ENCODE results near the gene PRDM16. TPM values are rescaled to one million over a fixed set of nuclear protein-coding genes. Genes with fewer than 3 reads are reported as not detected.

Gene PRDM16
- total RNA-seq, 1 experiment from 2014 or later, result 0.95 TPM

GRCh38 chr1:3061981-3062615, 6.9 kb upstream of the PRDM16 start:
- no peak for DNase-seq
- H3K27me3 ChIP-seq, result no peaks in the 10 kb centered on the region; the same call in 1 of the 2 replicates
- no peaks in the 10 kb centered on the region for H3K36me3 ChIP-seq
- no peaks in the 10 kb centered on the region for H3K9me3 ChIP-seq
- H3K4me3 ChIP-seq, result no peak overlapping the region

- no peak for DNase-seq
- Histone ChIP-seq H3K4me3 (no peak overlapping the region), H3K36me3 (no peaks in the 10 kb centered on the region), H3K27me3 (no peaks in the 10 kb centered on the region), H3K9me3 (no peaks in the 10 kb centered on the region)
These were observed 6.2 kb upstream of the PRDM16 start for GRCh38 chr1:3062616-3063378.

DNA sequence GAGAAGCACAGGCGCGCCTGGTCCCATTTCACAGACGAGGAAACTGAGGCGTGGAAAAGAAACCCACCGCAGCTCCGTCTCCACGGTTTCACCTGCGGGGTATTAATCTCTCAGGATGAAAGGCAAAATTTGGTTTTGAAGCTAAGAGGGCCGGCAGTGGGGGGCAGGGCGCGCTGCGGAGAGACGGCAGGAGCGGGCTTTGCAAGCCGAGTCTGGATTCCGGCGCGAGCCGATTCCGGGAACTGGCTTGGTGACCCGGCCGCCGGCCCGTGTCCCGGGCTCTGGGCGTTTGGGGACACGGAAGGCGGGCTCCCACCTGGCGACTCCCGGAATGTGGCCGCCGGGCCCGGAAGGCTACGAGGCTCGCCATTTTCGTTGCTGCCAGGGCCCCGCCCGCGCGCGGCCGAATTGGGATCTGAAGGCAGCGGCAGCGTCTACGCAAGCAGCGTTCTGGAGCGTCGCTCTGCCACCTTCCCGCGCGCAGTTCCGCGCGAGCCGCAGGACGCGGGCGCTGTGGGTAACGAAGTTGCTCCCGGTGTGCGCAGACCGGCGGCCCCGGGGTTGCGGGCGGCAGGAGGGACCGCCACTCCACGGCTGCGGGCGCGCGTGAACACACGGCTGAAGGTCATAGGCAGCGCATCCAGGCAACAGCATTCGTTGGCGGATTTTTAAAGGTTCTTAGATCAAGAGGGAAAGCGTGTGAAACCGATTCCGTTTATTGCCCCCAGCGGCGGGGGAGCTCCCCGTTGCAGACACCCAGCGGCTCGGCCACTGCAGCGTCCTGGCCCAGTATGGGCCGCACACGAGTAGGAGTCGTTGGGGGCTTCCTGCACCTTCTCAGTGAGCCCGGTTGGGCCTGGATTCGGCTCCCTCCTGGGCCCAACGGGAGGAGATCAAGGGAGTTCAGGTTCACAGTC, 5.4 kb upstream of the PRDM16 start:
- Histone ChIP-seq H3K36me3 (no peaks in the 10 kb centered on the region), H3K9me3 (no peaks in the 10 kb centered on the region), H3K4me3 (no peak overlapping the region), H3K27me3 (no peaks in the 10 kb centered on the region)
- DNase-seq, result no peak

GRCh38 chr1:3064296-3064850, 4.6 kb upstream of the PRDM16 start:
- Histone ChIP-seq H3K9me3 (no peaks in the 10 kb centered on the region), H3K4me3 (no peak overlapping the region), H3K36me3 (no peaks in the 10 kb centered on the region), H3K27me3 (no peaks in the 10 kb centered on the region)
- DNase-seq, result no peak

GRCh38 chr1:3064901-3065300, 4.1 kb upstream of the PRDM16 start:
- no peaks in the 10 kb centered on the region for H3K36me3 ChIP-seq
- DNase-seq, result no peak
- H3K27me3 ChIP-seq, result no peaks in the 10 kb centered on the region
- no peak overlapping the region for H3K4me3 ChIP-seq
- no peaks in the 10 kb centered on the region for H3K9me3 ChIP-seq

- no peak overlapping the region for H3K4me3 ChIP-seq
- no peaks in the 10 kb centered on the region for H3K27me3 ChIP-seq
- no peaks in the 10 kb centered on the region for H3K9me3 ChIP-seq
- no peak for DNase-seq
- H3K36me3 ChIP-seq, result no peaks in the 10 kb centered on the region
These were observed 3.6 kb upstream of the PRDM16 start for GRCh38 chr1:3065396-3065795.

- no peaks in the 10 kb centered on the region for H3K36me3 ChIP-seq
- DNase-seq, result no peak
- no peaks in the 10 kb centered on the region for H3K27me3 ChIP-seq
- H3K9me3 ChIP-seq, result no peaks in the 10 kb centered on the region
- H3K4me3 ChIP-seq, result no peak overlapping the region
These were observed 3.2 kb upstream of the PRDM16 start for GRCh38 chr1:3065797-3066196.

GRCh38 chr1:3066250-3066711, 2.7 kb upstream of the PRDM16 start:
- DNase-seq, result no peak
- Histone ChIP-seq H3K4me3 (no peak overlapping the region), H3K36me3 (no peaks in the 10 kb centered on the region), H3K27me3 (no peaks in the 10 kb centered on the region), H3K9me3 (no peaks in the 10 kb centered on the region)

DNA sequence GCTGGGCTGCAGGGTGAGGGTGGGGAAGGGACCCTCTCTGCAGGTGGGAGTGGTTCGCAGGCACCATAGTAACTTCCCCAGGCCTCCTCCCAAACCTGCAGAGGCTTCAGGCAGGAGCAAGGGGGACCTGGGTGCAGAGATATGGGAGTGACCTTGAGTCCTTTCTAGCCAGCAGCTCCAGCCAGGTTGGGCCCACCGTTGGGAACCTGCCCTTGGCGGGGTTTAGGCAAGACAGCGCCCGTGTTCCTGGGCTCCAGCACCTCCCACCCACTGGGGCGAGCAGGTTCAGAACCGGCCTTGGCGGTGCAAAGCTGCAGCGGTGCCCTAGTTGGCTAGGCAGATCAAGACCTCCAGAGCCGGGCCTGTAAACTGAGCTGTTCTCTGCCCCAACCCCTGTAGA, 2.2 kb upstream of the PRDM16 start:
- no peak for DNase-seq
- H3K9me3 ChIP-seq, result no peaks in the 10 kb centered on the region
- H3K4me3 ChIP-seq, result no peak overlapping the region
- no peaks in the 10 kb centered on the region for H3K27me3 ChIP-seq
- no peaks in the 10 kb centered on the region for H3K36me3 ChIP-seq

DNA sequence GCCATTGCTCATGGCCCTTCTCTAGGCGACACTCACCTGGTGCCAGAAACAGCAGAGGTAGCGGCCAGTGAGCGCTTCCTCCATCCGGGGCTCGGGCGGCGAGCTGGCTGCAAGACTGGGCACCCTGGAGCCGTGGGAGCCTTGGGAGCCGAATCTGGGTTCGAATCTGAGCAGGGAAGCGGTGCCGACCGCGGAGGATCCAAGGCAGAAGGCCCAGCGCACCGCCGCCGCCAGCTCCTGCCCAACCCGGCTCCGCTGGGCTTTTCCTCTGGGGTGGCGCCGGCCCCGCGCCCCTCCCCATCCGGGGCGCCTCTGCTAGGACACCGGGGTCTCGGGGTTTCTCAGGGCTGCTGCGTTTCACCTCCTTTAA, 1.7 kb upstream of the PRDM16 start:
- no peaks in the 10 kb centered on the region for H3K9me3 ChIP-seq
- no peak for DNase-seq
- no peaks in the 10 kb centered on the region for H3K27me3 ChIP-seq
- no peak overlapping the region for H3K4me3 ChIP-seq
- no peaks in the 10 kb centered on the region for H3K36me3 ChIP-seq

DNA sequence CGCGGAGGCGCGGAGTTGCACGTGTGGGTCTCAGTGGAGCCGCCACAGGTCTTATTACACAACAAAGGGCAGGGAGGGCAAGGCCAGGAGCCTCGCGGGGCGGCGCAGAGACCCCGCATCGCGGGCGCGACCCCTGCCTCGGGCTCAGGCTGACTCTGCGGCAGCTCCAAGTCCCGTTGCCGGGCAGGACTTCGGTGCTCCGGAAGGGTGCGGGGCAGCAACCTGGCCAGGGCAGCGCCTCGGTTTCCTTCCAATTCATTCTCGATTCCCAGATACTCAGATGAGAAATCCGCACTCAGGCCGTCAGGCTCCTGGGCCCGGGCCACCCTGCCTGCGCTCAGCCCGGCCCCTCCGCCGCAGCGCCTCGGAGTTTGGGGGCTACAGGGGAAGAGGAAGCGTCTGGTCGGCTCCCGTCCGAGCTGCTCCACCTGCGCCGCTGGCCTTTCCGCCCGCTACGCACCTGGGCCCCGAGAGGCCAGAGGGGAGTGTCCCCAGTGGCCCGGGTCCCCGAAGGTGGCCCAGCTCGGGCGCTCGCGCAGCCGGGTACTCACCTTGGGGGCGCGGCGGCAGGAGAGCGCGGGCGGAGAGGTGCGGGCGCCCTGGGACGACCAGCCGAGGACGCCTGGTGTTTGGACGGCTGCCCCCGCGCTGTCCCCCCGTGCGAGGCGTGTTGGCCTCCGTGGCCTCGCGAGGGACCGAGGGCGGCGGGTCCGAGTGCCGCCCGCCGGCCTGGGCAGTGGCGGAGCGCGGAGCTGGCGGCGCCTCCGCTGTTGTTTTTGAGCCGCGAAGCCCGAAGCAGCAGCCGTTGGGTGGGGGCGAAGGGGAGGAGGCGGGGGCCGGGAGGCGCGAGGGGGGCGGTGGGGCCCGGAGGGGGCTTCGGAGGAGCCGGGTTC, 1.1 kb upstream of the PRDM16 start:
- Histone ChIP-seq H3K27me3 (no peaks in the 10 kb centered on the region), H3K36me3 (no peaks in the 10 kb centered on the region), H3K9me3 (no peaks in the 10 kb centered on the region), H3K4me3 (no peak overlapping the region)
- no peak for DNase-seq

DNA sequence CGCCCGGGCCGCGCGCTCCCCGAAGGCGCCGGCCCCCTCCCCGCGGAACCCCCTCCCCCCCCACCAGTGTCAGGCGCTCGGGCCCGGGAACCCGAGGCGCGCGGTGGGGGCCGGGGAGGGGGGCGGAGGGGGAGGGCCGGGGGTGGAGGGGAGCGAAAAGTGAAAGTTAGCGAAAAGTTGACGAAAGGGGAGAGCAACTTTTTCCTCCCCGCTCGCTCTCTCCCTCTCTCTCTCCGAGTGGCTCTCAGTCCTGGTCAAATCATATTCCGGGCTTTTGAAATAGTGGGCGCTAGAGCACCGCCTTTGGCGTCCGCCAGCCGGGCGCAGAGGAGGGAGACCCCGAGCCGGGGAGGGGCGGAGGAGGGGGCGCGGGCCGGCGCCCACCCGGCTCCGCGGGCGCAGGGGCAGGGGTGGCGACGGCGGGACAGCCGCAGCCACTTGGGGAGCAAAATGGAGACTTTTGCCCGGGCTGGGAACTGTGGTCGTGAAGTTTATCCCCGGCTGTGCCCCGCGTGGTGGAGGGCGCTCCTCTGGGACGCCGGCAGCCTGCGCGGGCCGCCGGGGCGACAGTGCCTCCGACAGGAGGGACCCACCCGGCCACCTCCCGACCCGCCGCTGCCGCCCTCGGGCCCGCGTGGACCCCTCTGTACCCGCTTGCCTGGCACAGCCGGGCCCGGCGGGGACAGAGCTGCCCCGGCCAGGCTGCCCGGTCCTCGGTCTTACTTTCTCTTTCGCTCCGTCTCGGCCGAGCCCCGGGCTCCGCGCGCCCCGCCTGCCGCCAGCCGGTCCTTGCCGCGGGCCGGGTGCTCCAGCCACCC, 697 bp downstream of the PRDM16 start:
- Histone ChIP-seq H3K4me3 (peak overlapping the region; percentile 59), H3K36me3 (no peaks in the 10 kb centered on the region), H3K27me3 (no peaks in the 10 kb centered on the region), H3K9me3 (no peaks in the 10 kb centered on the region)
- peak; percentile 58 for DNase-seq

- DNase-seq, result no peak
- H3K27me3 ChIP-seq, result no peaks in the 10 kb centered on the region
These were observed 1.3 kb downstream of the PRDM16 start for GRCh38 chr1:3070309-3070643.

DNA sequence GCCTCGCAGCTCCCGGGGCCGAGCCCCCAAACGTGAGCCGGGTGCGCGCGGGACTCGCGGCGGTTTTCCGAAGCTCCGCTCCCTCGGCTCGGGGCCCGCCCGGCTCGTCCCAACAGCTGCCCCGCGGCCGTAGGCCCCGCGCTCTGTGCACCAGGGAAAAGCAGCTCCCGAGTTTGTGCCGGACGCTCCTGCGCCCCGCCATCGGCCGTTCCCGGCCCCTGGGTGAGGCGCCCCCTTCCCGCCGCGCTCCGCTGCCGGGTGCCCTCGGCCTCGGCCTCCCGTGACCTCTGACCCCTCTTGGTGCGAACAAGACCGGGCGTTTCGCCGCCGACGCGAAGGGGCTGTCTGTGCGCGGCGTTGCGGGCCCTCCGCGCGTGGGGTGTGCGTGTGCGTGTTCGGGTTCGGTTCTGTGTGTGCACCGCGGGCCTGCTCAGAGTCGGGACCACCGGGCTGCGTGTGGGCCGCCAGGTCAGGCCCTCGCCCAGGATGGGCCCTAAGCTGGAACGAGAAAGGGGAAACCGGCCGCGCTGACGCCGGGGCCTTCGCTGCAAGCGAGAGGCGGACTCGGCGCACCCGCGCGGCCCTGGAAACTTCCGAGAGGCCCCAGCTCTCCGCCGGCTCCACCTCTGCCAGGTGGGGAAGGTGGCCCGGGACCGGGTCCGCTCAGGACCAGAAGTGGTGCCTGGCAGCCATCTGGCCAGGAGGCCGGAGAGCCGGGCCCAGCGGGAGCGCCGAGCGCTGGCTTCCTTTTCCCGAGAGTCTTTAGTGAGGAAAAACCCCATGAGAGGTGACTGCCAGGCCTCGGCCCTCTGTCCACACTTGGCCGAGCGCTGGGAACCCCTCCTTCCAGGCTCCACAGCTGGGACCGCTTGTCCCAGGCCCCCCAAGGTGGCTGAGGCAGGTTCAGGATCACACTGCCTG, 1.9 kb downstream of the PRDM16 start:
- Histone ChIP-seq H3K4me3 (no peak overlapping the region), H3K36me3 (no peaks in the 10 kb centered on the region), H3K27me3 (no peaks in the 10 kb centered on the region), H3K9me3 (no peaks in the 10 kb centered on the region)
- DNase-seq, result no peak

More at GRCh38 chr1:3070309-3070643, 1.3 kb downstream of the PRDM16 start:
- peak overlapping the region; percentile 59; the same call in 1 of the 2 replicates for H3K4me3 ChIP-seq
- H3K36me3 ChIP-seq, result no peaks in the 10 kb centered on the region
- no peaks in the 10 kb centered on the region for H3K9me3 ChIP-seq

Data from MG63 (cell line).